GM21529 (cell line): ENCODE measurements around the gene GDE1.

Experiments used
- ATAC-seq: cut with Tn5 transposase; IDR thresholded peaks from one replicate; pipeline ENCODE4 v1.9.1; 2021; ENCODE audit not compliant: unreplicated experiment

Gene GDE1

GRCh38 chr16:19488213-19488640 is 33.7 kb downstream of the GDE1 start:
- no peak for ATAC-seq

DNA sequence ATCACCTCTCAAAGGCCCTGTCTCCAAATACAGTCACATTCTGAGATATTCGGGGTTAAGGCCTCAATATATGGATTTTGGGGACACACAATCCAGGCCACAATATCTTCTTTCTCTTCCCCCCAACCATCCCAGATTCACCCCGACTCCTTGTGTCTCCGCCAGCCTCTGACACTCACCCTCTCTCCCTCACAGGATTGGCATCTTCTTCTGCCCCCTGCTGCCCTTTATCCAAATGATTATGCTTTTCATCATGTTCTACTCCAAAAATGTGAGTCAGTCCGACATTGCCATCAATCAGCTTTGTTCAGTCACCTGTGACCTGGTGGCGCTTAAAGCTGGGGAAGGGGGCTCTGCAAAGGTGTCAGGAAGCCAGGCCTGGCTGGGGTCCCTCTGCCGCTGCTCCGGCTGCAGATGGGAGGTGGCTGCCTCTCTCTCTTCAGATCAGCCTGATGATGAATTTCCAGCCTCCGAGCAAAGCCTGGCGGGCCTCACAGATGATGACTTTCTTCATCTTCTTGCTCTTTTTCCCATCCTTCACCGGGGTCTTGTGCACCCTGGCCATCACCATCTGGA is 35.1 kb downstream of the GDE1 start:
- ATAC-seq, result no peak

DNA sequence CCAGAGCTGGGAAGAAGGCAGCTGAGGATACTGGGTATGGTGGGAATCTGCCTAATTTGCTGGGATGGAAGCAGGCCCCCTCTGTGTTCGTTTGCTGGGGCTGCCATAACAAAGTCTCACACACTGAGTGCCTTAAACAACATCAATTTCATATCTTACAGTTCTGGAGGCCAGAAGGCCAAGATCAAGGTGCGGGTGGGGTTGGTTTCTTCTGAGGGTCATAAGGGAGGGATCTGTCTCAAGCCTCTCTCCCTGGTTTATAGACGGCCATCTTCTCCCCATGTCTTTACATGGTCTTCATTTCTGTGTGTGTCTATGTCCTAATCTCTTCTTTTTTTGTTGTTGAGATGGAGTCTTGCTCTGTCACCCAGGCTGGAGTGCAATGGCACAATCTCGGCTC is 35.8 kb downstream of the GDE1 start:
- ATAC-seq, result no peak

GRCh38 chr16:19485611-19486010 is 36.3 kb downstream of the GDE1 start:
- no peak for ATAC-seq

DNA sequence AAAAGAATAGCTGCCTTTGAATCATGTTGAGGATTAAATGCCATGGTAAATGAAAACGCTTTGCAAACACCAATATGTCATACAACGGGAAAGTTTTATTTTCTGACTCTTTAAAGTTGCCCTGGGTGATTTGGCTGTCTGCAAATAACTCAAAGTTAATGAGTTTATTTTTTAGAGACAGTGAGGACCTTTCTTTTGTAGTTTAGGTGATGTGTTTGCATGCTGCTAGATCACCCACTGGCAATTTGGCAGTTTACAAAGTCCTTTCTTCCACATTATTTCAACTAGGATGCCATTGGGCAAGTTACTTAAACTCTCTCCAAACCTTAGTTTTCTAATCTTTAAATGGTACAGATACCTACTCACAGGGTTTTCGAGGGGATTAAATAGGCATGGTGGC is 37.8 kb downstream of the GDE1 start:
- no peak for ATAC-seq

DNA sequence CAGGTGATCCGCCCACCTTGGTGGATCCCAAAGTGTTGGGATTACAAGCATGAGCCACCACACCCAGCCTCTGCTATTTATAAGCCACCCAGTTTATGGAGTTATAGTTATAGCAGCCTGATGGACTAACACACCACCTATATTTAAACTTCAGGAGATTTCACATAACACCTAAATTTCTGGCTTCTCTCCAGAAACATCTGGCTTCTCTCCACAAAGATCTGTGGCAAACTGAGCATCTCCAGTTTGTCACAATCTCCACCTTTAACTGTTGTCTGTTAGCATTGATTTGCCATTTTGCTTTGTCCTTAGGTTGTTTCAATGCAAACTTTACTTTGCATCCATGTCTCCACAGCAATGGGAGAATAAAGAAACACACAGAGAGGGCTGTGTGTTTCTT is 39.6 kb downstream of the GDE1 start:
- no peak for ATAC-seq

DNA sequence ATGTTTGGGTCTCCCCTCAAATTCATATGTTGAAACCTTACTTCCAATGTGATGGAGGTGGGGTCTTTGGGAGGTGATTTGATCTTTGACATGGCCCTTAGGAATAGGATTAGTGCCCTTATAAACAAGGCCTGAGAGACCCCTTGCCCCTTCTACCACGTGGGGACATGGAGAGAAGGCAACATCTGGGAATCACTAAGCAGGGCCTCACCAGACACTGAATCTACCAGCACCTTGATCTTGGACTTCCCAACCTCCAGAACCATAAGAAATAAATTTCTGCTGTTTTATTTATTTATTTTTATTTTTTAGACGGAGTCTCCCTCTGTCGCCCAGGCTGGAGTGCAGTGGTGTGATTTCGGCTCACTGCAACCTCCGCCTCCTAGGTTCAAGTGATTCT is 40.1 kb downstream of the GDE1 start:
- ATAC-seq, result no peak

DNA sequence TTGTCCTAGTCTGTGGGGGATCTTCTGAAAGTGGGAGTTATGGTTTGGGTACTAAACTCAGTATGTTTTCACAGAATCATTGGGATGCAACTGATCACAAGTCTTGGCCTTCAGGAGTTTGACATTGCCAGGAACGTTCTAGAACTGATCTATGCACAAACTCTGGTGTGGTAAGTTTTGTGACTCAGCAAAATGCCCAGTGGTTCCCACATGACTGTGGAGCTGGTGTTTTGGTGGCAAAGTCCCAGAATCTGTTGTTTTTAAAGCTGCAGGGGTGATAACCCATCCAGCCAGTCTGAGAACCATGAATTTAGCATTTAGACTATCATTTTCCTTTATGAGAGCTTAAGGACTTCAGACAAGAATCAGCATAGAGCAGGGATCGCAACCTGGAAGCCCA is 40.6 kb downstream of the GDE1 start:
- no peak for ATAC-seq

GRCh38 chr16:19479302-19479721 is 42.6 kb downstream of the GDE1 start:
- ATAC-seq, result no peak

GRCh38 chr16:19478505-19478904 is 43.4 kb downstream of the GDE1 start:
- no peak for ATAC-seq

DNA sequence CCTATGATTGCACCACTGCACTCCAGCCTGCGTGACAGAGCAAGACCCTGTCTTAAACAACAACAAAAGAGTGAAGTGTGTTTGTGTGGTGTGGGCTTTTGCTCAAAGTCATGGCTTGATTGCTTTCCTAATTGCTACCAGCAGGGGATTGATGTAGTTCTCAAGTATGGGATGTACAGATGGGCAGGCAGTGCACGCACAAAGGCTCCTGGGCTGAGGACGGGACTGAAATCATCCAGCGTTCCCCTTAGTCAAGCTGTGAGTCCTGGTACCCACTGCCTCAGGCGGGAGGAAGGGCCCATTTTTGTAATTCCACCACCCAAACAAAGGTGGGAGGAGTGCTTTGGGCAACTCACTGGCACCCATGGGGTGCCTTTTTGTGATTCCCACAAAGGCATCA is 47.3 kb downstream of the GDE1 start:
- no peak for ATAC-seq

GRCh38 chr16:19472482-19472881 is 49.4 kb downstream of the GDE1 start:
- ATAC-seq, result no peak

DNA sequence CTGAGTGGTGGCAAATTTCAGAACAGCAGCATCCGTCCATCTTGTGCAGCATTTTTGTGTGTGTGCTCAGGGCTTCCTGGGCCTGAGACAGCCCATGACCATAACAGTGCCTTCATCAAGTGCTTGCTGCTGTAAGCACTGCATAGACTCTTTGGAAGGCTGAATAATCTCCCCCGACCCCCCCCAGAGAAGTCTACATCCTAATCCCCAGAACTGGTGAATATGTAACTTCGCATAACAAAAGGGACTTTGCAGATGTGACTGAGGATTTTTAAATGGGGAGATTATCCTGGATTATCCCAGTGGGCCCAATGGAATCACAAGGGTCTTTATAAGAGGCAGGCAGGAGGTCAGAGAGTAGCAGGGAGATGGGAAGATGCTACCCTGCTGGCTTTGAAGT is 53.6 kb downstream of the GDE1 start:
- no peak for ATAC-seq

DNA sequence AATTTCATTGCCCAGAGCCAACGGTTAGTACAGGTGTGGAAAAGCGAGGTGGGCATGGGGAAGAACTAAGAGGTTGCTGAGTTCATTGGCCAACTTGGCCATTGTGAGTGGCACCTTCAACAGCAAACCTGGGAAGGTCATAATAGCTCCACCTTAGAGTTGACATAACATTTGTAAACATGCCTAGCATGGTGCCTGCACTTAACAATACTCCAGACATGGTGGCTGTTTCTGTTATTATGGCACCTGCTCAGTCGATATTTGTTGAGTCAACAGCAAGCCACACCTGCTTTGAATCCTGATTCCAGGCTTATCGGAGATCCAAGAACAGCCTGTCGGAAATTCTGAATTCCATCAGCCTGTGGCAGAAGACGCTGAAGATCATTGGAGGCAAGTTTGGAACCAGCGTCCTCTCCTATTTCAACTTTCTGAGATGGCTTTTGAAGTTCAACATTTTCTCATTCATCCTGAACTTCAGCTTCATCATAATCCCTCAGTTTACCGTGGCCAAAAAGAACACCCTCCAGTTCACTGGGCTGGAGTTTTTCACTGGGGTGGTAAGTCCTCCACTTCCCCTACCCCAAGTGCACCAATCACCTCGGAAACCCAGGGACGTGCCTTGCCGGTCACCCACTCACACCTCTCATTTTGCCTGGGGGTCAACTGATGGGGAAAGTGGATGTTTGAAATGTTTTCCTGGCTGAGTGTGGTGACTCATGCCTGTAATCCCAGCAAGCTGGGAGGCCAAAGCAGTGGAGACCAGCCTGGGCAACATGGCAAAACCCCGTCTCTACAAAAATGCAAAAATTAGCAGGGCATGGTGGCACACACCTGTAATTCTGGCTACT is 58.2 kb downstream of the GDE1 start:
- no peak for ATAC-seq

GRCh38 chr16:19460397-19460796 is 61.5 kb downstream of the GDE1 start:
- ATAC-seq, result no peak

DNA sequence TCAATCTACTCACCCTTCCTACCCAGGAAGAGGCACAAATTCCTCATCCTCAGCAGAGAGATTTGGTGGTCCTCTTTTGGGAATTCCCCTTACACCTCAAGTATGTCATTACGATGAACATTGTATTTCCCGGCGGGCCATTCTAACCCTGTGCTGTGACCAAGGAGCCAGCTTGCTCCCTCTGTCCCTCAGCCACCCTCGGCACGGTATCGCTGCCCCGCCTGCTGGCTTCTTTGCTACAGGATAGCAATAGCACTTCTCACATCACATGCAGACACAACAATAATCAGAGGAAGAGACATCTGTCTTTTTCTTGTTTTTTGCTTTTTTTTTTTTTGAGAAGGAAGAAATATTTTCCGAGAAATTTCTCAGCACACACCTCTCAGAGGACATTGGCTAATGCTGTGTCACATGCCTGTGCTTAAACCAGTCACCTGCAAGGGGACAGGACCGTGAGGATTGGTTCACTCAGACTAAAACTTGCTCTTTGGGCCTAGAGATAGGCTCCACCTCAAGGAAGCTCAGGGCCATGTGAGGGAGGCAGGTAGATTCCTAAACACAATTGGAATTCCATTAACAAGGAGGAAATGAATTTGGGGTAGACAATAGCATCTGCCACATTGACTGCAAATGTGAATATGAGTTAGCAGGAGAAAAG is 63.0 kb downstream of the GDE1 start:
- no peak for ATAC-seq
